Inflammatory macrophage (primary cell): ENCODE results near the gene EIF4E1B.

Experiments used
- DNase-seq, 2 donors: peaks; one replicate each; pipeline ENCODE4 v3.0.0-alpha.2; 2020 to 2022

EIF4E1B gene

DNA sequence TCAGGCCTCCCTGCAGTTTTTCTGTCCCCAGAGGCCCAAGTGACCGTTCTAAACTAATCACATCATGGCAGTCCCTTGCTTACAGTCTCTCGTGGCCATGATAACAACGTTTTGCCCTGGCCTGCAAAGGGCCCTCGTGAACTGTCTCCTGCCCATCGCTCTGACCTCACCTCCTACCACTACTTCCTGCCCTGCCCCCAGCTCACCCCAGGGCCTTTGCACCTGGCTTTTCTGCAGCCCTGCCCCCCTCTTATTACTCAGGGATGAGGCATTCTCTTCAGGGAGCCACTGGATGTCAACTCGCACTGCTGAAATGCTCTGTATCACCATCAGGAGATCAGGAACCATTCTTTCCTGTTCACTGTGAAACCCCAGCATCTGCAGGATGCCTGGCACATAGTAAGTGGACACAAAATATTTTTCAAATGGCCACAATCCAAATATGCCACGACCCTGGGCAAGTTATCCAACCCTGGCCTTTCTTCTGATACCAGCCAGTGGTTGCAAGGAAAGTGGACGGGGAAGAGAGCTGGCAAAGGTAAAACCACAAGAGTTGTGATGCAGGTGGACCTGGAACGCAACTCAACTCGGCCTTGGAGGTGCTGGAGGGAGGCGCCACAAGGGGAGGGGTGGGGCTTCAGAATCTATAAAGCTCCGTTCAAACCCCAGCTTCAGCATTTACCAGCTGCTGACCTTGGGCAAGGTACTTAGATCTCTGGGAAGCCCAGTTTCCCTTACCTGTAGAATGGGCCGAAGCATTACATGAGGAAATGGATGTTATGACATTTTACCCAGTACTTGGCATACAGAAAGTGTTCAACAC, 1.9 kb upstream of the EIF4E1B start:
- no peak for DNase-seq

DNA sequence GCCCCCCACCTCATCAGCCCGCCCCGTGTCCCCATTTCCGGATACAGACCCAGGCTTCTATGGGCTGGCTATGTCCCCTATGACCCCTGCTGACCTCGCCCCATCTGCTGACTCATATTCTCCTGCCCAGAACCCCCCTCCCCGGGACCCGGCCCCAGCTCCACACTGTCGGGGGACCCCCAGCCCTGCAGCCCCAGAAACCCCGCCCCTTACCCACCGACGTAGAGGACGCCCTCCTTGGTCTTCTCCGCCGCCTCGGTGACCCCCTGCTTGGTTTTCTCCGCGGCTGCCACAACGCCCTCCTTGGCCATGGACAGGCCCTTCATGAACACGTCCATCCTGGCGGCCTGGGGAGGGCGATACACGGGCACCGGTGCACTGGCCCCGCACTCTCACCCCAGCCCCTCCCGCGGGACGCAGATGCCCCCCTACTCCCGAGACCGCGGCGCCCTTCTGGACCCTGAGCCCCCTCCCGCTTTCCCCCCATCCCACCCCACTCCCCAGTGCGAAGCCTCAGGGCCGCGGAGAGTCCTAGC, 1.1 kb upstream of the EIF4E1B start:
- DNase-seq = no peak

DNA sequence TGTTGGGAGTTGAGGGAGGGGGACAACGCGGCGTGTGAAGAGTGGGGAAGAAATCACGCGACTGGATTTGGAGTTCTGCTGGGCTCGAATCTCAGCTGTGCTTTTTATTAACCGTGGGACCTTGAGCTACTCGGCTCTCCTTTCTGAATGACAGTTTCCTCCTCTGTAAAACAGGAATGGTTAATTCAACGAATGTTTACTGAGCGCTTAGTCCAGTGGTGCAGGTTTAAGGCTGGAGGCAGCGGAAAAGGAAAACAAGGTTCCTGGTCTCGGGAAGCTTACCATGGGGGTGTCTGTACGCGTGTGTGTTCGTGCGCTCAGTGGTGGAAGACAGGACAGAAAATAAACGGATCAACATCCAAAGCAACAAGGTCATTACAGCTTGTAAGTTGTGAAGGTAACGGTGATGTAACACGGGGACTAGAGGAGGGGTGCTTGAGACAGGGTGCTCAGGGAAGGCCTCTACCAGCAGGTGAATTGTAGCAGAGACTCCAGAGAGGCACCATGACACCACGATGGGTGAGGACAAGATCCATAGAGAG, 277 bp downstream of the EIF4E1B start:
- no peak for DNase-seq

DNA sequence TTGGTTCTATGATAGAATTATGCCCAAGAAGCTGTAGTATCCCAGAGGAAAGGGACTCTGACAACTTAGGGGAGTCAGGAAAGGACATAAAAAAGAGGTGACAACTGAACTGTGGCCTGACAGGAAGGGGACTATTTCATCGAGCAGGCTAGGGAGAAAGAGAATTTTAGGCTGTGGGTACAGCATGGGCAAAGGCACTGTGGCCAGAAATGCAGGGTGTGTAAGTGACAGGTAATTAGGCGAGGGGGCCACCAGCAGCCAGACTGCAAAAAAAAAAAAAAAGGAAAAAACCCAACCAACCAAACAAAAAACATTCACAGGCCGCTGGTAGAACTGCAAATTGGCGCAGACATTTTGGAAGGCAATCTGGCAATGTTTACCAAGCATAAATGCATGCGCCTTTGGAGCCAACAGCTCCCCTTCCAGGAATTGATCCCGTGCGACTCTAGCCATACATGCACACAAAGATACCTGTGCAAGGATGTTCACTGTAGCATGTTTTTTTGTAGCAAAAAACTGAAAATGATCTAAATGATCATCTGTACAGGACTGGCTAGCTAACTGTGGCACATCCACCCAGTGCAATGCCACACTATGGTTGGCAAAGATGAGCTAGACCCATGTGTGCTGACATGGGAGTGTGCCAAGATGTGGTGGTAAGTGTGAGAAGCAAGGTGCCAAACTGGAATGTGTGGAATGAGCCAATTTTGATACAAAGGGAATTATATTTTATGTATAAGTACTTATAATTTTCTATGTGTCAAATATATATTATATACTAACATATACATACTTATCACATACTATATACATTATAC, 1.1 kb downstream of the EIF4E1B start:
- no peak for DNase-seq

DNA sequence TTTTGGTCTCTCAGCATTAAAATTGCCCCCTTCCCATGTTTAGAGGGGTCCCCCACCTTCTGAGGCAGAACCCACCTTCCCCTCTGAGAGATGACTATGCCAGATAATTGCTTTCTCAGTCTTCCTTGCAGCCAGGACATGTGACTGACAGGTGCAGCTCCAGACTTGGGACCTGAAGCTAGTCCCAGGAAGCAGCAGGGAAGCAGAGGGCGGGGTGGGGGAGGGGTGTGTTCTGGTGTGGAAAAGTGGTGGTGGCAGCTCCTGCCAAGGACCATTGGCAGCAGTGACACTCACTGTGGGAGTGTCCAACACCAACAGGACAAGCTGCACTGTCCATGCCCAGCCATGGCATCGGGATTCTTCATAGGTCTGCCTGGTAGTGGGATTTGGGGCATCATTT, 2.3 kb downstream of the EIF4E1B start:
- DNase-seq = no peak

DNA sequence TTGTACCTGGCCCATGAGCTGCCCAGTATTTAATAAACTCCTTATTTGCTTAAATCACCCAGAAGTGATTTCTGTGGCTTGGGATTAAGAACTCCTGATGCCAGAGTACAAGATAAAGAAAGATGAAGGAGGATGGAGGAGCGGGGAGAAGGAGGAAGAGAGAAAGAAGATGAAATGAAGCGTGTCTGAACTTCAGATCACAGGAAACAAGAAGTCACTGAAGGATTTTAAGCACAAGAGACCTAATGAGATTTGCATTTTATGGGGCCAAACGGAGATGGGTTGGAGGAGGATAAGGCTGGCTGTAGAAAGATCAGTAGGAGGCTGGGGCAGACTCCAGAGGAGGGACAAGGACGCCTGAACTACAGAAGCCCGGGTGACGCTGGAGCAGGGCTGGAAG, 3.1 kb downstream of the EIF4E1B start:
- no peak for DNase-seq

DNA sequence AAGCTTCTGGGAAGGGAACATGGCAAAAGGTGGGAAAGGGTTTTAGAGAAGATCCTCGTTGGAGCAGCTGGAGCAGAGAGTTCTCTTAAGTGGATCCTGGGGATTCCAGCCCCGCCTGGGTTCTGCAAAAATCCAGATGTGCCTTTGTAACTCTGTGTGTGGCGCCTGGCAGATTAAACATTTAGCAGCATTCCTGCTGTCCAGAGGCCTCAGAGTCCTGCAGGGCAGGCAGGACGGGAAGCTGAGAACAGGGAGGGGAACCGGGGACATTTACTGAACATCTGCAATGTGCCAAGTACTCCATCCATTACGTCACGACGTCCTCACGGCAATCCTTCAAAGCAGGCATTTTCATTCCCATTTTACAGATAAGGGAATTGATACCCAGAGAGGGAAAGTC, 6.0 kb downstream of the EIF4E1B start:
- DNase-seq = no peak

DNA sequence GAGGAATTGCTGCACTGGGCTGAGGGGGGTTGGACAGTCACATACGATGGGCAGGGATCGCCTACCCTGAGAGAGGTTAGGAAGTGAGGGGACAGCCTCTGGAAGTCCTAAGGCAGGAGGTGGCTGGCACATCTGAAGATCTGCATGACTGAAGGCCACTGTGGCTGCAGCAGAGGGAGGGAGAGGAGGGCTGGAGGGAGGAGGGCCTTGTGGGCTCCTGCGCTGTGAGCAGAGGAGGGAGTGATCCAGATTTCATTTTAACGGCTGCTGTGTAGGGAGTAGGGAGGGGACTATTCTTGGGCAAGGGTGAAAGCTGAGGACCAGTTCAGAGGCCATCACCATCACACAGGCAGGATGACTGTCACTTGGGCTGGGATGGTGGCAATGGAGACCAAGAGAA, 7.1 kb downstream of the EIF4E1B start:
- DNase-seq = no peak

DNA sequence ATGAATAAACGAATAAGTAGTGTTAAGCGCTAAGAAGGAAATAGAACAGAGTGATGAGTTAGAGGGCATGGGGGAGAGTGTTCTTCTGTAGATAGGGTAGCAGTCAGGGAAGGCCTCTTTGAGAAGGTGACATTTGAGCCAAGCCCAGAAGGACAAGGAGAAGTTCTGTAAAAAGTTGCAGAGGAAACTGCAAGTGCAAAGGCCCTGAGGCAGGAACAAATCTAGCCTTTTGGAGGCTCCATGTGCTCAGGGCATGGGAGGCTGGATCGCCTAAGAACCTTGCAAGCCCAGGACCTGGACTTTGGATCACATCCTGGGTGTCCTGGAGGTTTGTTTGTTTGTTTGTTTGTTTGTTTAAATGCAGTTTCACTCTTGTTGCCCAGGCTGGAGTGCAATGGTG, 8.0 kb downstream of the EIF4E1B start:
- no peak for DNase-seq

DNA sequence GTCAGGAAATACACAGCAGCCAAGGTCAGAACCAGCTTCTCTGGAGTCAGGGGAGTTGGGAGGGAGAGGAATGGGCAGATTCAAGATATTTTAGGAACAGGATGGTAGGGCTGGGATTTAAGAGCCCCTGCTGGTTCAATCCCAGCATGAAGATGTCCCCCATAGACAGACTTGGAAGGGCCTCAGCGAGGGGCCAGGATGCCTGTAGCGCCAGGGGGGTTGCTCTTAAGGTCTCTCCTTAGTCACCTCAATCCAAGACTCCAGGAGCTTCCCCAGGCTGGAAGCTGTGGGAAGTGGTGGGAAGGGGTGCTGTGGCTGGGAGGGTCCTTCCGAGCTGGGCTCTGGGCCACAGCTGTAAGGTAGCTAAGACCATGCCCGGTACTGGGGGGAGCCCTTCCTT, 8.7 kb downstream of the EIF4E1B start:
- DNase-seq = no peak

DNA sequence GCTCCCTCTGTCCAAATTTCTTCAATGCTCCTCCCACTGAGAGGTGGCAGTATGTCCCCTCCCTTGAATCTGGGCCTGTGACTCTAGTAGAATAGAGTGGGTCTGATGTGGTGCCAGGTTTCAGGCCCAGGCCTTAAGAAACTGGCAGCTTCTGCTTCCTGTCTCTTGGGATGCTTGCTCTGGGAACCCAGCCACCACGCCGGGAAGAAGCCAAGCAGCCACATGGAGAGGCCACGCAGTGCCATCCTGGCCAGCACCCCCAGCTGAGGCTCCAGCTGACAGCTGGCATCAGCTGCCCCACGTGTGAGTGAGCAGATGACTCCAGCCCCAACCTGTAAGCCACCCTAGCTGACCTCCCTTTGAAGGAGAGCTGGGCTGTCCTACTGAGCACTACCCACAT, 9.5 kb downstream of the EIF4E1B start:
- DNase-seq = no peak

DNA sequence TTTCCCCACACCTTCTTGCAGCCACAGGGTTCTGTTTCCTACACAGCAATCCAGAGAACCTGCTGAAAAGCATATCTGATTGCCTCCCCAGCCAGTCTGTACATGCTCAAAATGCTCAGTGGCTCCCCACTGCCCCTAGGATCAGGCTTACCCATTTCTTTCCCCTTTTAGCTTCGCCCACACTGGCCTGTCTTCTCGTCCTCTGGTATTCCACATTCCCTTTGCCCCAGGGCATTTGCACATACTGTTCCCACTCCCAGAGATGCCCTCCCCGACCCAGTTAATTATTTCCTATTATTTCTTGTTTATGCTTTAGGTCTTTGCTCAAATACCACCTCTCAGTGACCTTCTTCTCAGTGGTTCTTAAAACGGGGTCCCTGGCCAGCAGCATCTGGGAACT, 10.1 kb downstream of the EIF4E1B start:
- no peak for DNase-seq

DNA sequence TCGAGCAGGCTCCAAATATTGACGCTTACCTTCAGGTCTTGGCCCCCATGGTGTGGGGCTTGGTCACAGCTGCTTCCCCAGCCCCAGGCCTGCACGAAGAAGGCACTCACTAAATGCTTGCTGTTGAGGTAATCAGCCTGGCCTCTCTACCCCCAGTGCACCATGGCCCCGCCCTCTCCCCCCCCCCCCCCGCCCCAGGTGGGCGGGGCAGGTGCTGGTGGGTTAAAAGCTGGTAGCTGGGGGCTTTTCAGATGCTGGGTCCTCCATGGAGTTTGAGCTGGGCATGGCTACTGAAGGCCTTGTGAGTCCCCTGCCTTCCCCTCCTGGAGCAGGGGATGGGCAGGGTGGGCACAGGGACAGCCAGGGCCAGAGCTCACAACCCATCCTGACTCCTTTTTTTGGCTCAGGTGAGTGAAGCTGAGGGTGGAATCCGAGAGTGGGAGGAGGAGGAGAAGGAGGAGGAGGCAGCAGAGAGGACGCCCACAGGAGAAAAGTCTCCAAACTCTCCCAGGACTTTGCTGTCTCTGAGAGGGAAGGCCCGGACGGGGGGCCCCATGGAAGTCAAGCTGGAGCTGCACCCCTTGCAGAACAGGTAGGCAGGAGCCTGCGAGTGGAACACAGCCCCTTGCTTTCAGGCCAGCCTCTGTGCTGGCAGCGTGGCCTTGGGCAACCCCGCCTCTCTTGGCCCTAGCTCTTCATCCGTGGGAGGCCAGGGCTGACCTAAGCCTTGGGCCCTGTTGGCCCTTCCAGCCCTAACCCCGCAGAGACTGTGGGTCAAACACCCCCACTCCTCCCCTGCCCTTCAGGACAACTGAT, 12.4 kb downstream of the EIF4E1B start:
- no peak for DNase-seq

DNA sequence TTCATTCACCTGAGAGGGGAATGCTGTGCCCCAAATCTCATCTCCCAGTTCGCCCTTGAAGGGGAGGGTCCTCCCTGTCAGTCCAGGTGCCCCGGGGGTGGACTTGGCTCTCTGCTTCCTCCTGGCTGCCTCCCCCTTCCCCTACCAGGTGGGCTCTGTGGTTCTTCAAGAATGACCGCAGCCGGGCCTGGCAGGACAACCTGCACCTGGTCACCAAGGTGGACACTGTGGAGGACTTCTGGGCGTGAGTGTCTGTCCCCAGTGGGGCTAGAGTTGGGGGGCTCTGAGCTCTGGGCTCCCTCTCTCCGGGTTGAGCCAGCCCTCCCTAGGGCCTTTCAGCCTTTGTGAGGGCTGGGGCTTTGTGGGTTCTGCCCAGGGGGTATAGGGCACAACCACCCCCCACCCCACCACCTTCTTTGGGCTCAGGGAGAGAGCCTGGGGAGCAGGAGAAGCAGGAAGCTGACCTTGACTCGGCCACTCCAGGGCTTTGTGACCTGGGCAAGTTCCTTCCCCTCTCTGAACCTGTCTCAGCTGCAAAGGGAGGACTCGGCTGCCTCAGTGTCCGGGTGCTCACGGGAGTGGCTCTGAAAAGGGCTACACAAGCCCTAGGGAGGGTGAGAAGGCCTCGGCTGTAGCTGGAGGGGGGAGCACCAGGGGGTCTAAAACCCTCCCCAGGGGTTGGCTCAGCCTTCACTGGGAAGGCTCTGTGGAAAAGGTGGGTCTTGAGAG, 13.2 kb downstream of the EIF4E1B start:
- DNase-seq = no peak

DNA sequence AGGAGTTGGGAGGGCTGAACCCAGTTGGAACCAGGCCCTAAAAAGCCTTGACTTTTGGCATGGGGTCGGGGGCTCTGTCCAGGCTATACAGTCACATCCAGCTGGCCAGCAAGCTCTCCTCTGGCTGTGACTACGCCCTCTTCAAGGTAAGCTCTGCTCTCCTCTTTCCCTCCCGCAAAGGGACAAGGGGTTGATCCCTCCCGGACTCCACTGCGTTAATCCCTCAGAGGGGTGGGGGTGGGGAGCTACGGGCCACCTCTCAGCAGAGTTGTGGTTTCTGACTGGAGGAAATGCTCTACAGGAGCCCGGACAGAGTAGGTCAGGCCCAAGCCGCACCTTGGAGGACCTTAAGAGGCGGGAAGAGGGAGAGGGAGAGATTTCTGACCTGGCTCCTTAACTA, 13.8 kb downstream of the EIF4E1B start:
- DNase-seq = no peak

DNA sequence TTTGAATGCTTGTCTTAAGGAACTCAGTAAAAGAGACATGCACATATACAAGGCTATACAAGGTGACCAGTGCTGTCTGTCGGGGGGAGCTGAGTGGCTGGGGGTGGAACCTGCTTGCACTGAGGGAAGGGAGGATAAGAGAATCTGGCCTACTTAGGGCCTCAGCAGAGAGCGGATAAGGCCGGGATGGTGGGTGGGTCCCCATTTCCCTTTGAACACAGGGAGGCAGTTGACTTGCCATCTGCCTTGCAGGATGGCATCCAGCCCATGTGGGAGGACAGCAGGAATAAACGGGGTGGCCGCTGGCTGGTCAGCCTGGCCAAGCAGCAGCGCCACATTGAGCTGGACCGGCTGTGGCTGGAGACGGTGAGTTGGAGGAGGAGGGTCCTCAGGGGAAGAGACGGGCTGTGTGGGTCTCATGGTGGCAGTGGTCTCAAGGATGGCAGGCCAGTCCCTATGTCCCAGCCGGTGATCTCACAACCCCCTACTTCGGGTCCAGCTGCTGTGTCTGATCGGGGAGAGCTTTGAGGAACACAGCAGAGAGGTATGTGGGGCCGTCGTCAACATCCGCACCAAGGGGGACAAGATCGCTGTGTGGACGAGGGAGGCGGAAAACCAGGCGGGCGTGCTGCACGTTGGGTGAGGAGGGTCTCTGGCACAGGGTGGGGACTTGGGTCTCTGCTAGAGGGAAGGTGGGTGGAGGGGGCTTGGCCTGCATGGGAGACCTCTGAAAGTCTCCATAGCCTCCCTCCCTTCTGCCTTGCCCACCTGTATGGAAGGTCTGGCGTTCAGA, 14.6 kb downstream of the EIF4E1B start:
- no peak for DNase-seq

DNA sequence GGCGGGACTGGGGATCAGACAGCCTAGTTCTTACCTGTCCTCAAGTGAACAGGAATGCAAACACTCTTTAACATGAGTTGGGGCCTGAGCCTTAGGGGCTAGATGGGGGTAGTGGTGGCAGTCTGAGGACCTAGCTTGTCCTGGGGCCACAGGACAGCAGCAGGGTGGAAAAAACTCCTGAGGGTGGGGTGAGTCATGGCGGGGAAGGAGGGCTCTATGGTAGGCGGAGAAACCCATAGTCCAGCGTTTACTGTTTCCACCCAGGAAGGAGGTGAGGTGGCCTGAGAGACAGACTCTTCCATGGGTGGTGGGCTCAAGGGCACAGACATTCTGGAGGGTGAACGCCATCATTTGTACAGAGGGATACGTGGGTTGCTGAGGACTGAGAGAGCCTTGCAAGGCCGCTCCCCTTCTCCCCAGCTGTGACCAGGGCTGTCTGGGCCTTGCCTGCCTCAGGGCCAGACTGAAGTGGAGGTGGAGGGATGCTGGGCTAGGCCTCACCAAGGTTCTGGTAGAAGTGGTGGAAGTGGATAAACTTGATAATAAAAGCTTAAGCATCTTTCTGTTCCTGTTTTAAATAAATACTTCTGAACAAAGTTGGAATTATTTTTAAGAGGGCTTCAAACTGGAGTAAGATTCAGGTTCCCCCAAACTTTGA, 15.7 kb downstream of the EIF4E1B start:
- DNase-seq = no peak

DNA sequence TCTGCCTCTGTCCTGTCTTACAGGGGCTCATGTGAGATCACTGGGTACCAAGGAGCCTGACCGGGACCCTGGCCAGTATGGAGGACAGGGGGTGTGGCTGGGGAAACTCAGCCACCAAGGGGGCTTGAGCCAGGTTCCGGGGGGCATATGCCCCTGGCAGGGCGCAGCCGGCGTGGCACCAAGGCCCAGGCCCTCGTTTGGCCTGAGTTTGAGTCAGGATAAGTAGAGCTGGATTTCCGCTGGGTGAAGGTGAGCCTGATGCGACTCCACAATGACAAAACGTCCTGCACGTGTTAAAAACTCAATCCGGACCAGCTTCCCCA, 16.2 kb downstream of the EIF4E1B start:
- no peak for DNase-seq

DNA sequence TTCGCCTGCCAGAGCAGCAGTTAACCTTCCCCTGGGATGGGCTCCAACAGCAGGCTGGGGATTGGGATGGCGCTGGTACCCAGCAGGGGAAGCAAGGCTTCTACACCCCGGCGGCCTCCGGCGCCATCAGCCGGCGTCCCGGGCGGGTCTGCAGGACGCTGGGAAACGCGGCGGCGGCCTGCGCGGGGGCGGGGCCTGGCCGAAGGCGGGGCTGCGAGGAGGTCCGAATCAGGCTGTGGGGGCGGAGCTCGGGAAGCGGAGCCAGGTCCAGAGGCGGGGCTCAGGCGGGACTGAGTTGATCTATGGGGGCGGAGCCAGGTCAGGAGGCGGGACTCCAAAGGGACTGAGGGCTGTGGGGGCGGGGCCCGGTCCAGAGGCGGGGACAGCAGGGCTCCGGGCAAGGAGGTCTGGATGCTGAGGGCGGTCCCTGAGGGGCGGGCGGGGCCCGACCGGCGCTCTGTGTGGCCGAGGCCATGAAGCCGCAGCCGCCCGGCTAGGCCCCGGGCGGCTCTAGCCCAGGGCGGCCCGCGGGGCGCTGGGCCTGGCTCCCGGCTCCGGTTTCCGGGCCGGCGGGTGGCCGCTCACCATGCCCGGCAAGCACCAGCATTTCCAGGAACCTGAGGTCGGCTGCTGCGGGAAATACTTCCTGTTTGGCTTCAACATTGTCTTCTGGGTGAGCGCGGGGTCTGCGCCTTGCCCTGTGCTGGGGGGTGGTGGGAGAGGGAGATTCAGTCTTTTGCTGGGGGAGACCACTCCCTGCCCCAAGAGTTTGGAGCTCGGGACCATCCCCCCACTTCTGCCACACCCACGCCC, 16.8 kb downstream of the EIF4E1B start, which contains the start of gene TSPAN17:
Gene TSPAN17, plus strand, starts transcription at position 455 of the 813 bp plus-strand sequence. Its CDS starts 132 bp downstream, at position 587.
- DNase-seq = peak; percentile 100
